ENCODE data around the gene LEKR1. TPM values are rescaled to one million over a fixed set of nuclear protein-coding genes. Genes with fewer than 3 reads are reported as not detected.

The LEKR1 gene
- total RNA-seq, 1 donor from 2014 or later = 3.4 TPM

DNA sequence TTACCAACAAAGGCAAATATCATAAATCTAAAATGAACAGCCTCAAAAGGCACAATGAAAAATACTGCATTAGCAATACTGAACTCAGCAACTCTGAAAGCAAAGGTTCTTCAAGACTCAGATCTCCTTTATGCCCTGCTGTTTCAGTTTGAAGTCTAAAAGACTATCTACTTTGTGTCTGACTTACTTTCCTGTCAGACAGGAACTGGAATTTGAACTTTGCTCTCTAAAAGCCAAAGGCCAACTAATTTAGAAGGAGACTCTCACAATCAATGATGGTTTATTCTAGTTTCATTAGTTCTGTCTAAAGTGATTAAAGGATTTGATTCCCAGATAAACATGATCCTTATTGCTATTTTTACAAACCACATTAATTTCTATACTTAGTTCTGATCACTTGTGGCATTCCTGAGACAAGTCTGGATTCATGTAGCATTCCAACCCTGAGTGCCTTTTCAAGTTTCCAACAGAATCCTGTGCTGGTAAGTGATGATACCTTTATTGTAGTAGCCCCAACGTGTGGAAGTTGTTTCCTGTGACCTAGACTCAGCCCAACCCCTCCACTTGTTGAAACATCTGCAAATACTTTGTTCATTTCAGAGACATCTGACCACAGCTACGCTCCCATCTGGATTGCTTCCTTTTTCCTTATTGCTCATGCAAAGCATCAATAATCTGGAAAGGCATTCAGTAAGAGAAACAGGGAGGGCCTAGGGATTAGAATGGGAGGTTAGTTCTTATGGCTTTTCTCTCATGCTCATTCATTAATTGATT, 14.9 kb upstream of the LEKR1 start:
- no peaks in the 10 kb centered on the region for H3K9me3 Mint-ChIP-seq
- H3K27me3 Mint-ChIP-seq (ENCODE audit: low read depth) = peaks cover 8% of the 10 kb centered on the region
- no peak overlapping the region for H3K4me3 Mint-ChIP-seq
- peaks cover 14% of the 10 kb centered on the region for H3K4me1 Mint-ChIP-seq
- H3K27ac Mint-ChIP-seq = no peak overlapping the region
- no peaks in the 10 kb centered on the region for H3K36me3 Mint-ChIP-seq
- TF ChIP-seq, protein P1, sequence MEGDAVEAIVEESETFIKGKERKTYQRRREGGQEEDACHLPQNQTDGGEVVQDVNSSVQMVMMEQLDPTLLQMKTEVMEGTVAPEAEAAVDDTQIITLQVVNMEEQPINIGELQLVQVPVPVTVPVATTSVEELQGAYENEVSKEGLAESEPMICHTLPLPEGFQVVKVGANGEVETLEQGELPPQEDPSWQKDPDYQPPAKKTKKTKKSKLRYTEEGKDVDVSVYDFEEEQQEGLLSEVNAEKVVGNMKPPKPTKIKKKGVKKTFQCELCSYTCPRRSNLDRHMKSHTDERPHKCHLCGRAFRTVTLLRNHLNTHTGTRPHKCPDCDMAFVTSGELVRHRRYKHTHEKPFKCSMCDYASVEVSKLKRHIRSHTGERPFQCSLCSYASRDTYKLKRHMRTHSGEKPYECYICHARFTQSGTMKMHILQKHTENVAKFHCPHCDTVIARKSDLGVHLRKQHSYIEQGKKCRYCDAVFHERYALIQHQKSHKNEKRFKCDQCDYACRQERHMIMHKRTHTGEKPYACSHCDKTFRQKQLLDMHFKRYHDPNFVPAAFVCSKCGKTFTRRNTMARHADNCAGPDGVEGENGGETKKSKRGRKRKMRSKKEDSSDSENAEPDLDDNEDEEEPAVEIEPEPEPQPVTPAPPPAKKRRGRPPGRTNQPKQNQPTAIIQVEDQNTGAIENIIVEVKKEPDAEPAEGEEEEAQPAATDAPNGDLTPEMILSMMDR (IDR thresholded peaks at IDR 0.05; ENCODE audit: unreplicated experiment) = no peak
- DNase-seq (ENCODE audit: low spot score in 2 of 2, unreplicated experiment in 2 of 2) = no peak

DNA sequence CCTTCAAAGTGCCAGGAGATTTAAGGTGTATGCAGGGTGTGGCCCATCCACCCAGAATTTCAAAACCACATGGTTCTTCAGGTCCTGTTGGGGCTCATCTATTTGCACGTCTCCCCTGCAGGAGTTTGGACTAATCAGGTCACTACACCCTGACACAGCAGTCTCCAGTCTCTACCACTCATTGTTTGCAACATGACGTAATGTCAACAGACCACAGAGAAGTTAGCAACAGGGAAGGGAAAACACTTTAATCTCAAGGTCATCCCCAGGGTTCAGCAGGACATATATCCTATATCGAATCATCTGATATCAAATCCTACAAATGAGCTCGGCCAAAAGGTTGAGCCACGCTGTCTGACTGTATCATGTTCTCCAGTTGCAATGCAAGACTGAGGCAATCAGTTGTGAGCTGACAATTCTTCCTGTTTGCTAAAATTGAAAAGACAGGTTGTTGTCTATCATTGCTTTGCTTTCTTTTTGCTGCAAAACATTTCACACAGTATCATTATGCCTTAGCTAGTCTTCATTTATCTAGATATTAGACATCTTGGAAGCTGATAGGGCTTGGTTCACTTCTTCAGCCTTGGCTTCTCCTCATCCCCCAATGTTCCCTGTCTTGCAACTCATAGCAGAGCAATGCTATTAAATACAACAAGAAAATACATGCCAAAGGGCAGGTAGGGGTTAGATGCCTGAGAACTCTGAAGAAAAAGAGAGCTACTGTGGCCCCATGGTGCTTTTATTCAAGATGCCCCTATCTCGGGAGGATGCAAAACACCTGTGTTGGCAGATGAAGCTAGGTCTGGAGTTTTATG, 13.4 kb upstream of the LEKR1 start:
- H3K27ac Mint-ChIP-seq = no peak overlapping the region
- H3K36me3 Mint-ChIP-seq = no peaks in the 10 kb centered on the region
- no peak for DNase-seq (ENCODE audit: low spot score in 2 of 2, unreplicated experiment in 2 of 2)
- H3K27me3 Mint-ChIP-seq (ENCODE audit: low read depth) = peaks cover 8% of the 10 kb centered on the region
- TF ChIP-seq, protein P1 (IDR thresholded peaks at IDR 0.05; ENCODE audit: unreplicated experiment) = no peak
- H3K9me3 Mint-ChIP-seq = no peaks in the 10 kb centered on the region
- no peak overlapping the region for H3K4me3 Mint-ChIP-seq
- H3K4me1 Mint-ChIP-seq = peaks cover 21% of the 10 kb centered on the region

DNA sequence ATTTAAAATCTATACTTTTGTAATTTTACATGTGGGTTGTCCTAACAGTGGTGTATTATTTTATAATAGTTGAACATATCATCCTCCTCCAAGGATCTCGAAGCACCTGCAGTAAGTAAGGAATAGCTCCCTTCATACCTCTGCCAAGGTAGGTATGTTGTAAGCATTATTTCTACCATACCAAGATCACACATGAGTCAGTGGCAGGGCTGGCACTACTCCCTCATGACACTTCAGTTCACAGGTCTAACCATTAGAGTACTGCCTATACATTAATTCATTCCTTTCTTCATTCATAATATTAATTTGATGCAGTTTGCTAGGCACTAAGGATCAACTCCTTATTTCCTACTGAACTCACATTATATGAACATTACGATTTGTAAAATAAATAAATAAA, 11.9 kb upstream of the LEKR1 start:
- no peak overlapping the region for H3K4me3 Mint-ChIP-seq
- TF ChIP-seq, protein P1 (IDR thresholded peaks at IDR 0.05; ENCODE audit: unreplicated experiment) = no peak
- peaks cover 8% of the 10 kb centered on the region for H3K27me3 Mint-ChIP-seq (ENCODE audit: low read depth)
- no peak for DNase-seq (ENCODE audit: low spot score in 2 of 2, unreplicated experiment in 2 of 2)
- H3K4me1 Mint-ChIP-seq = peaks cover 34% of the 10 kb centered on the region
- H3K9me3 Mint-ChIP-seq = no peaks in the 10 kb centered on the region
- no peaks in the 10 kb centered on the region for H3K36me3 Mint-ChIP-seq
- H3K27ac Mint-ChIP-seq = no peak overlapping the region

DNA sequence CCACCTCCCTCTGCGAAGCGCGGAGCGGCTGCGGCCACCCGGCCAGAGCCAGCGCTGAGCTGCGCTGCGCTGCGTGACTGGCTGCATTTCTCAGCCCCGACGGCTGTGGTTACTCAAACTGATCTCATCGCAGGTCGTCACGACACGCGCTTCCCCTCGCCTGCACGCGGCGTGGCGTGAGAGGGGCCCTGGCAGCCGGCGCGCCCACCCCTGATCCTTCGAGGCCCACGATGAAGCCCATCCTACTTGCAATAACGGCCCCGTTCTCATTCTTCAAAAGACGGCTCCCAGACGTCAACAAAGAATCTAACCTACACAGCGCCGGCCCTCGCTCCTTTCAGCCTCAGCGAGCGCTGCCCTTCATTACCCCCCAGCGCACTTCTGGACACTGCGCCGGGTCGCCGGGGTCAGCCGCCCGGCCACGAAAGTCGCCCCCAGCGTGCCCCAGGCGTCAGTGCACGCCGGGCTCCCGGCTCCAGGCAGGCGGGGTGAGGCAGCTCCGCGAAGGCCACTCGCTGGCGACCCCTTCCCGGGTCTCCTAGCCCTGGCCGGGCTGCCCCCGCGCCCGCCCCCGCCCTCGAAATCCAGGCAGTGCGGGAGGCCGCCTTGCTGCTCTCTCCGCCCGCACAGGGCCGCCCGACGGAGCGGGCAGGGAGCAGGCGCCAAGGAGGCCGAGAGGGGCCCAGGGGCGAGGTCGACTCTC, 9.9 kb upstream of the LEKR1 start:
- Mint-ChIP-seq H3K27ac (peak overlapping the region; percentile 97), H3K36me3 (no peaks in the 10 kb centered on the region), H3K4me1 (peaks cover 36% of the 10 kb centered on the region), H3K27me3 (ENCODE audit: low read depth) (peaks cover 8% of the 10 kb centered on the region), H3K9me3 (no peaks in the 10 kb centered on the region), H3K4me3 (peak overlapping the region; percentile 78)
- DNase-seq (ENCODE audit: low spot score in 2 of 2, unreplicated experiment in 2 of 2) = peak in 1 of 2 experiments; percentile 51
- TF ChIP-seq, protein P1 (IDR thresholded peaks at IDR 0.05; ENCODE audit: unreplicated experiment) = no peak

DNA sequence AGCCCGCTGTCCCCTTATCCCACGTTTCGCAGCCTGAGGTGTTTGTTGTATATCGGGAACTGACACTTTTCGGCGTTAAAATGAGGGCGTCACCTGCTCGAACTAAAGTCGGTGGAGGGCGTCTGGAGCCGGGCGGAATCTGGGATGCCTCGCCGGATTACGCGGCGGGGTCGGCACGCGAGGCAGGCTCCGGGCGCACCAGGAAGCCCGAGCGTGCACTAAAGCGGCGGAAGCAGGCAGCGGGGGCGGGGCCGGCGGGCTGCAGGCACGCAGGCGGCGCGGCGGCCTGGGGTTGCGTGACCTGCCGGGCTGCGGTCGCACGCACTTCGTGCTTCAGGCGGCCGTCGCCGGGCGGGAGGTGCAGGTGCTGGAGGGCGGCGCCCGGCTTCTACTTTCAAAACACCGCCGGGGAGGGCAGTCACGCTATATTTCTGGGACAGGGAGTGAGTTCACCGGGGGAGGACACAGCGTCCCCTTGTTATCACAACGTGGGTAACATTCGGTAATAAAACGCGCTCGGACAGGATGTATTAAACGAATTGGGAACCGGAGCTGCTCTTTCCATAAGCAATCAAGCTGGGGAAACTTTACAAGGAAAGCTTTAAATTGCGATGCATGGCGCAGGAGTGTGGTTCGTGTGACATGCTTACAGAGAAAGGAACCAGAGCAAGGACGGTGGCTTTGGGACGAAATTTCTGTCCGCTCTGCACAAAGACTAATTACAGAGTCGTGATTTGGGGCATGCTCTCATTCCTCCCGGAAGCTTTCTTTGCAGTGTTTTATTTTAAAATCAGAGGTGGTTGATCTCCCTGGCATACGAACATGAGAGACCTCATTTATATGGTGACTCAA, 9.1 kb upstream of the LEKR1 start:
- Mint-ChIP-seq H3K4me3 (peak overlapping the region; percentile 78), H3K27me3 (ENCODE audit: low read depth) (peaks cover 8% of the 10 kb centered on the region), H3K4me1 (peaks cover 31% of the 10 kb centered on the region), H3K9me3 (no peaks in the 10 kb centered on the region), H3K27ac (peak overlapping the region; percentile 97), H3K36me3 (no peaks in the 10 kb centered on the region)
- TF ChIP-seq, protein P1 (IDR thresholded peaks at IDR 0.05; ENCODE audit: unreplicated experiment) = no peak
- peak; percentile 58 to 85 for DNase-seq (ENCODE audit: low spot score in 2 of 2, unreplicated experiment in 2 of 2)
